Esophagus muscularis mucosa (tissue), 4 donors: ENCODE data around the gene MEMO1. TPM values are rescaled to one million over a fixed set of nuclear protein-coding genes. Genes with fewer than 3 reads are reported as not detected.

ENCODE experiments used
- DNase-seq: peaks from one replicate; pipeline ENCODE4 v3.0.0-alpha.2; 2017; ENCODE audit errors: extremely low spot score
- H3K27ac ChIP-seq, 4 donors: fragments of 200-600 bp; sonication (generic); replicated peaks in 1 of 4; 1 replicate in 3 of 4; 2 replicates in 1 of 4; pipeline ENCODE4 v1.5.1; 2016 to 2019; ENCODE audit warnings: mild to moderate bottlenecking in 1 of 4
- H3K27me3 ChIP-seq, 4 donors: fragments of 200-600 bp; sonication (generic); one replicate each; pipeline versions ENCODE4 v1.5.1 to v1.6.0; 2016 to 2019
- H3K36me3 ChIP-seq, 4 donors: fragments of 200-600 bp; sonication (generic); one replicate each; pipeline ENCODE4 v1.5.1; 2016 to 2019
- H3K4me1 ChIP-seq, 4 donors: fragments of 200-600 bp; sonication (generic); one replicate each; pipeline ENCODE4 v1.5.1; 2016 to 2019
- H3K4me3 ChIP-seq, 4 donors: fragments of 200-600 bp; sonication (generic); 1 replicate in 2 of 4; 2 replicates in 2 of 4; pipeline ENCODE4 v1.5.1; 2016 to 2019; ENCODE audit warnings: mild to moderate bottlenecking in 4 of 4, moderate library complexity in 1 of 4
- H3K9me3 ChIP-seq, 4 donors: fragments of 200-600 bp; sonication (generic); 1 replicate in 3 of 4; 2 replicates in 1 of 4; pipeline ENCODE4 v1.5.1; 2016 to 2019
- EP300 ChIP-seq: sonication (generic); formaldehyde crosslinking; IDR thresholded peaks from one replicate; pipeline ENCODE4 v1.6.1; 2017; ENCODE audit warnings: antibody characterized with exemption
- POLR2A ChIP-seq: fragments of 450-650 bp; IDR thresholded peaks from one replicate; pipeline ENCODE4 v1.6.1; 2017; ENCODE audit warnings: antibody characterized with exemption, moderate library complexity, mild to moderate bottlenecking, low read depth
- POLR2AphosphoS5 ChIP-seq, 2 donors: sonication (generic); formaldehyde crosslinking; IDR thresholded peaks; one replicate each; pipeline ENCODE4 v1.6.1; 2017; ENCODE audit warnings: antibody characterized with exemption in 2 of 2
- WGBS: methylation state at CpG from one replicate; pipeline ENCODE4 v1.1.5; 2018; 5-methylcytosine and 5-hydroxymethylcytosine counted together
- intact Hi-C: fragments of 100-400 bp; cut with DNase I; formaldehyde crosslinking; loops from one replicate; pipeline ENCODE4 v1.15.1; 2023
- total RNA-seq, 4 donors: library from RNA; depleted of rRNA; stranded (reverse); fragments of >200 nt; gene quantifications; one replicate each; pipeline versions ENCODE4 v1.1.0 to v1.2.1, GENCODE V29; 2016
- TF ChIP-seq, protein P1 (sequence below), 3 experiments: fragments of 200-600 bp in 2 of 3; fragments of 450-650 bp in 1 of 3; sonication (generic) in 2 of 3; IDR thresholded peaks; one replicate each; pipeline ENCODE4 v1.5.1; 2017 to 2019; ENCODE audit warnings: antibody characterized with exemption in 3 of 3, mild to moderate bottlenecking in 2 of 3, moderate library complexity in 1 of 3

The MEMO1 gene
- total RNA-seq, 4 donors from 2014 or later: 25.0 to 40.7 (median 33.2) TPM

DNA sequence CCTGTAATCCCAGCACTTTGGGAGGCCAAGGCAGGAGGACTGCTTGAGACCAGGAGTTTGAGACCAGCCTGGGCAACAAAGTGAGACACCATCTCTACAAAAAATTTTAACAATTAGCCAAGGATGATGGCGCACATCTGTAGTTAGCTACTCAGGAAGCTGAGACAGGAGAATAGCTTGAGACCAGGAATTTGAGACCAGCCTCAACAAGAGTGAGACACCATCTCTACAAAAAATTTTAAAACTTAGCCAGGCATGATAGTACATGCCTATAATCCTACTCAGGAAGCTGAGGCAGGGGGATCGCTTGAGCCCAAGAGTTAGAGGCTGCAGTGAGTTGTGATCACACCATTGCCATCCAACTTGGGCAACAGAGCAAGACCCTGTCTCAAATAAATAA, 7.0 kb downstream of the MEMO1 start:
- Histone ChIP-seq H3K36me3 (no peaks in the 10 kb centered on the region), H3K4me1 (peaks cover 10 to 28% (median 23%) of the 10 kb centered on the region in 4 donors), H3K27me3 (no peaks in the 10 kb centered on the region), H3K27ac (no peak overlapping the region), H3K9me3 (no peaks in the 10 kb centered on the region), H3K4me3 (no peak overlapping the region)
- intact Hi-C loops: no loop called here
- TF ChIP-seq POLR2A (no peak), EP300 (no peak), POLR2AphosphoS5 (IDR thresholded peaks at IDR 0.05) (no peak)
- TF ChIP-seq, protein P1, sequence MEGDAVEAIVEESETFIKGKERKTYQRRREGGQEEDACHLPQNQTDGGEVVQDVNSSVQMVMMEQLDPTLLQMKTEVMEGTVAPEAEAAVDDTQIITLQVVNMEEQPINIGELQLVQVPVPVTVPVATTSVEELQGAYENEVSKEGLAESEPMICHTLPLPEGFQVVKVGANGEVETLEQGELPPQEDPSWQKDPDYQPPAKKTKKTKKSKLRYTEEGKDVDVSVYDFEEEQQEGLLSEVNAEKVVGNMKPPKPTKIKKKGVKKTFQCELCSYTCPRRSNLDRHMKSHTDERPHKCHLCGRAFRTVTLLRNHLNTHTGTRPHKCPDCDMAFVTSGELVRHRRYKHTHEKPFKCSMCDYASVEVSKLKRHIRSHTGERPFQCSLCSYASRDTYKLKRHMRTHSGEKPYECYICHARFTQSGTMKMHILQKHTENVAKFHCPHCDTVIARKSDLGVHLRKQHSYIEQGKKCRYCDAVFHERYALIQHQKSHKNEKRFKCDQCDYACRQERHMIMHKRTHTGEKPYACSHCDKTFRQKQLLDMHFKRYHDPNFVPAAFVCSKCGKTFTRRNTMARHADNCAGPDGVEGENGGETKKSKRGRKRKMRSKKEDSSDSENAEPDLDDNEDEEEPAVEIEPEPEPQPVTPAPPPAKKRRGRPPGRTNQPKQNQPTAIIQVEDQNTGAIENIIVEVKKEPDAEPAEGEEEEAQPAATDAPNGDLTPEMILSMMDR (IDR thresholded peaks at IDR 0.05): no peak
- no peak for DNase-seq
- 97% methylated on average over 2 of the region's 2 CpGs for WGBS

DNA sequence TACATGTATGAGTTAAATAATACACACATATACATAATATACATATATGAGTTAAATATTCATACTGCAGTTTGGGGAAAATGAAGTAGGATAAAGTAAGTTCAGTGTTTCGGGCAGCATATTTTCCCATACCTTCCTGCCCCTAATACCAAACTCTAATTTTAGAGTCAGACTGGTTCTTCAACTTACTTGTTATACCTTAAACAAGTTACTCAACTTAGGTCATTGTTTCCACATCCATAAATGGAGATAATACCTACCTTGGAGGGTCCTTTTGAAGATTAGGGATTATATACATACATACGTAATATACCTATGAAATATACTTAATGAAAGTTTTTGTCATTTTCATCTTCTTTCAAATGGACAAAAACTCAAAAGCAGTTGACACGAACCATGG, 8.4 kb downstream of the MEMO1 start:
- Histone ChIP-seq H3K36me3 (no peaks in the 10 kb centered on the region), H3K27me3 (no peaks in the 10 kb centered on the region), H3K9me3 (no peaks in the 10 kb centered on the region), H3K4me3 (no peak overlapping the region), H3K4me1 (peaks cover 0 to 19% (median 10%) of the 10 kb centered on the region in 4 donors), H3K27ac (no peak overlapping the region)
- intact Hi-C loops: no loop called here
- TF ChIP-seq EP300 (no peak), POLR2AphosphoS5 (IDR thresholded peaks at IDR 0.05) (no peak), POLR2A (no peak)
- TF ChIP-seq, protein P1 (IDR thresholded peaks at IDR 0.05): no peak
- DNase-seq: no peak
- WGBS: 87% methylated on average over 3 of the region's 3 CpGs

DNA sequence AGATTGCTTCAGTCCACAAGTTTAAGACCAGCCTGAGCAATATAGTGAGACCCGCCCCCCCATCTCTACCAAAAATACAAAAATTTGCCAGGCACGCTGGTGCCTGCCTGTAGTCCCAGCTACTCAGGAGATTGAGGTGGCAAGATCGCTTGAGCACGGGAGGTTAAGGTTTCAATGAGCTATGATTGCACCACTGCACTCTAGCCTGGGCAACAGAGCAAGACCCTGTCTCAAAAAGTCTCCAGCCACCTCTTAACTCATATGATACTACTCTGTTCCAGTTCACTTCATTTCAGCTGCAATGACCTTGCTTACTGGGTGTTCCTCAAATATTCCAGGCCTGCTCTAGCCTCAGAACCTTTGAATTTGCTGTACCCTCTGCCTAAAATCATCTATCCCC, 11.4 kb downstream of the MEMO1 start:
- intact Hi-C loops: no loop called here
- Histone ChIP-seq H3K27me3 (no peaks in the 10 kb centered on the region), H3K9me3 (no peaks in the 10 kb centered on the region), H3K4me1 (peaks cover 0 to 11% (median 0%) of the 10 kb centered on the region in 4 donors), H3K4me3 (no peak overlapping the region), H3K36me3 (no peaks in the 10 kb centered on the region), H3K27ac (no peak overlapping the region)
- TF ChIP-seq, protein P1 (IDR thresholded peaks at IDR 0.05): no peak
- TF ChIP-seq POLR2AphosphoS5 (IDR thresholded peaks at IDR 0.05) (no peak), EP300 (no peak), POLR2A (no peak)
- WGBS: 100% methylated on average over 4 of the region's 4 CpGs
- DNase-seq: no peak

DNA sequence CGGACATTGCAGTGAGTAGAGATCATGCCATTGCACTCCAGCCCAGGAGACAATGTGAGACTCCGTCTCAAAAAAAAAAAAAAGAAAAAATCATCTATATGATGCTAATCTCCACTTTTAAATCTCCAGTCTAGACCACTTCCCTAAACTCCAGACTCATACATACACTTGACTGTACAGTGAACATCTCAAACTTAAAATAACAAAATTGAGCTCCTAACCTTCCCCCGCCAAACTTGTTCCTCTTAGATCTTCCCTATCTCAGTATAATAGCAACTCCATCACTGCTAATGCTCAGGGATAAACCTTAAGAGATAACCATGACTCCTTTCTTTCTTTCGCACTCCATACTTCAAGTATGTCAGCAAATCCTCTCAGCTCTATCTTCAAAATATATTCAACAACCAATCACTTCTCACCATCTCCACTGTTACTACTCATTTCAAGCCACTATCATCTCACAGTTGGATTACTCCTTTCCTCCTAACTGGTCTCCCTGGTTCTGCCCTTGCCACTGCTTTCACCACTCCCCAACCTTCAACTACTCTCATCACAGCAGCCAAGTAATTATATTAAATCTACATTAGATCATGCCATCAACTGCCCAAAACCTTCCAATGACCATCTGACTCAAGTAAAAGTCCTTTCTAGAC, 12.0 kb downstream of the MEMO1 start:
- TF ChIP-seq EP300: no peak
- no peak for TF ChIP-seq POLR2AphosphoS5 (IDR thresholded peaks at IDR 0.05)
- TF ChIP-seq, protein P1 (IDR thresholded peaks at IDR 0.05): no peak
- TF ChIP-seq POLR2A: no peak
- 92% methylated on average over 4 of the region's 4 CpGs for WGBS
- Histone ChIP-seq H3K27ac (no peak overlapping the region), H3K36me3 (no peaks in the 10 kb centered on the region), H3K9me3 (no peaks in the 10 kb centered on the region), H3K4me1 (peaks cover 0 to 11% (median 0%) of the 10 kb centered on the region in 4 donors), H3K27me3 (no peaks in the 10 kb centered on the region), H3K4me3 (no peak overlapping the region)
- intact Hi-C loops: no loop called here
- DNase-seq: no peak

DNA sequence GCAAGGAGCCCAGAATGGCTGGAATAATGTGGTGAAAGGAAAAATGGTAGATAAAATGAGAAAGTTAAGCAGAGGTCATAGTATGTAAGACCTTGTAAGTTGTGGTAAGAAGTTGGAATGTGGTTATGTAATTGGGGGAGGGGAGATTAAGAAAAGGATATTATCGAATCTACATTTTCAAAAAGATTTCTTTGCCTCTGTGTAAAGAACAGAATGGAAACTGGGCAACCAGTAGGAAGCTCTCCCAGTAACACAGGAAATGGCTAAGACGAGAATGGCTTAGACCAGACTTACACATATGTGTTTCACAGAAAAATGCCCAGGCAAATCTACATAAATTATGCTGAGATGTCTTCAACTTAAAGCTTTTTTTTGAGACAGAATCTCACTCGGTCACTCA, 13.2 kb downstream of the MEMO1 start:
- no peak overlapping the region for H3K27ac ChIP-seq
- H3K4me1 ChIP-seq: peaks cover 0 to 11% (median 0%) of the 10 kb centered on the region in 4 donors
- 77% methylated on average over 3 of the region's 3 CpGs for WGBS
- intact Hi-C loops: no loop called here
- TF ChIP-seq POLR2AphosphoS5 (IDR thresholded peaks at IDR 0.05) (no peak), POLR2A (no peak), EP300 (no peak)
- TF ChIP-seq, protein P1 (IDR thresholded peaks at IDR 0.05): no peak
- H3K27me3 ChIP-seq: no peaks in the 10 kb centered on the region
- no peaks in the 10 kb centered on the region for H3K9me3 ChIP-seq
- H3K4me3 ChIP-seq: no peak overlapping the region
- no peaks in the 10 kb centered on the region for H3K36me3 ChIP-seq
- DNase-seq: no peak
